ENCODE measurements around the gene CYP19A1.

Gene CYP19A1

GRCh38 chr15:51318382-51319150, 19.8 kb downstream of the CYP19A1 start:
- H3K27ac ChIP-seq, result no peak overlapping the region
- no peak overlapping the region for H3K9ac ChIP-seq
- H3K36me3 ChIP-seq (ENCODE audit: control insufficient read depth, insufficient read depth, low read length), result no peaks in the 10 kb centered on the region
- H3K79me2 ChIP-seq, result no peaks in the 10 kb centered on the region
- H3K4me3 ChIP-seq (ENCODE audit: low read depth, low read length), result no peak overlapping the region
- no peak overlapping the region for H2AFZ ChIP-seq
- H3K27me3 ChIP-seq (ENCODE audit: control insufficient read depth, insufficient read depth, low read length), result no peaks in the 10 kb centered on the region
- no peak overlapping the region for H3K4me2 ChIP-seq (ENCODE audit: low read length)
- H3K9me3 ChIP-seq (ENCODE audit: control insufficient read depth, low read length), result no peaks in the 10 kb centered on the region
- no peaks in the 10 kb centered on the region for H3K4me1 ChIP-seq
- TF ChIP-seq CTCF (IDR thresholded peaks at IDR 0.05), result no peak

GRCh38 chr15:51316636-51317035, 21.8 kb downstream of the CYP19A1 start:
- H3K27ac ChIP-seq, result no peak overlapping the region
- H2AFZ ChIP-seq, result no peak overlapping the region
- H3K4me2 ChIP-seq (ENCODE audit: low read length), result no peak overlapping the region
- H3K27me3 ChIP-seq (ENCODE audit: control insufficient read depth, insufficient read depth, low read length), result no peaks in the 10 kb centered on the region
- no peaks in the 10 kb centered on the region for H3K36me3 ChIP-seq (ENCODE audit: control insufficient read depth, insufficient read depth, low read length)
- no peaks in the 10 kb centered on the region for H3K79me2 ChIP-seq
- no peak overlapping the region for H3K9ac ChIP-seq
- no peaks in the 10 kb centered on the region for H3K4me1 ChIP-seq
- no peak overlapping the region for H3K4me3 ChIP-seq (ENCODE audit: low read depth, low read length)
- no peaks in the 10 kb centered on the region for H3K9me3 ChIP-seq (ENCODE audit: control insufficient read depth, low read length)
- no peak for TF ChIP-seq CTCF (IDR thresholded peaks at IDR 0.05)

GRCh38 chr15:51315726-51316125, 22.7 kb downstream of the CYP19A1 start:
- no peaks in the 10 kb centered on the region for H3K36me3 ChIP-seq (ENCODE audit: control insufficient read depth, insufficient read depth, low read length)
- H3K9ac ChIP-seq, result no peak overlapping the region
- H3K4me3 ChIP-seq (ENCODE audit: low read depth, low read length), result no peak overlapping the region
- no peak overlapping the region for H3K4me2 ChIP-seq (ENCODE audit: low read length)
- no peak overlapping the region for H2AFZ ChIP-seq
- H3K9me3 ChIP-seq (ENCODE audit: control insufficient read depth, low read length), result no peaks in the 10 kb centered on the region
- no peaks in the 10 kb centered on the region for H3K4me1 ChIP-seq
- no peaks in the 10 kb centered on the region for H3K79me2 ChIP-seq
- H3K27me3 ChIP-seq (ENCODE audit: control insufficient read depth, insufficient read depth, low read length), result no peaks in the 10 kb centered on the region
- H3K27ac ChIP-seq, result no peak overlapping the region
- no peak for TF ChIP-seq CTCF (IDR thresholded peaks at IDR 0.05)

- no peaks in the 10 kb centered on the region for H3K9me3 ChIP-seq (ENCODE audit: control insufficient read depth, low read length)
- no peaks in the 10 kb centered on the region for H3K27me3 ChIP-seq (ENCODE audit: control insufficient read depth, insufficient read depth, low read length)
- no peak overlapping the region for H3K4me3 ChIP-seq (ENCODE audit: low read depth, low read length)
- H2AFZ ChIP-seq, result no peak overlapping the region
- H3K79me2 ChIP-seq, result no peaks in the 10 kb centered on the region
- no peak overlapping the region for H3K27ac ChIP-seq
- TF ChIP-seq CTCF (IDR thresholded peaks at IDR 0.05), result no peak
- no peaks in the 10 kb centered on the region for H3K4me1 ChIP-seq
- H3K36me3 ChIP-seq (ENCODE audit: control insufficient read depth, insufficient read depth, low read length), result no peaks in the 10 kb centered on the region
- H3K4me2 ChIP-seq (ENCODE audit: low read length), result no peak overlapping the region
- no peak overlapping the region for H3K9ac ChIP-seq
These were observed 23.7 kb downstream of the CYP19A1 start for GRCh38 chr15:51314391-51315337.
